ENCODE data around the gene ITIH2.

DNA sequence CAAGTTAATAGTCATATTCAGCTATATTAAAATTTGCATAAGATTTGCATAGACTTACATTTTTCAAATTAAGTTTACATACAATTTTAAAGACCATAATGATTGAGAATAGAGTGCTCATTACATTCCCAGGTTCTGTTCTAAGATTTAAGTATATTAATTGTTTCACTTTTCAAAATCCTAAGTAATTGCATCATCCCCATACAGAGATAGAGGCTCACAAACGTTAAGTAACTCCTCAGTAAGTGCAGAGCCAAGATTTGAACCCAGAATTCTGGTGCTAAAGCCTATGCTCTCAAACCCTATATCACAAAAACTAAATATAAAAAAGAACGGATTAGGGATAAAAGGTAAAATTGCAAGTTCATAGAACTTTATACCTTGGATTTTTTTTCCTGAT is 38.4 kb upstream of the ITIH2 start:
- TF ChIP-seq YY1 (IDR thresholded peaks at IDR 0.05; ENCODE audit: insufficient read depth, insufficient read length) (no peak), ZNF274 (IDR thresholded peaks at IDR 0.05; ENCODE audit: low read depth, low read length) (no peak)

All from NT2/D1 (cell line).